Measurements from ENCODE around the gene DCUN1D3.
"Not testable (repeated sequence)": the region's sequence is repeated elsewhere in the genome, so short reads cannot be mapped to it uniquely, and the experiment has no call there.

DCUN1D3 gene

GRCh38 chr16:20818929-20819585 is 81.1 kb downstream of the DCUN1D3 start:
- no peak for DNase-seq

GRCh38 chr16:20814784-20815183 is 85.4 kb downstream of the DCUN1D3 start:
- no peak for DNase-seq

- DNase-seq: no peak
These were observed 87.6 kb downstream of the DCUN1D3 start for GRCh38 chr16:20812510-20812909.

- no peak for DNase-seq
These were observed 88.2 kb downstream of the DCUN1D3 start for GRCh38 chr16:20811889-20812439.

GRCh38 chr16:20807862-20808261 is 92.3 kb downstream of the DCUN1D3 start:
- DNase-seq: no peak

- peak; percentile 80 for DNase-seq
These were observed 93.7 kb downstream of the DCUN1D3 start, which contains the start of the genes ERI2 and REXO5 for GRCh38 chr16:20806168-20807050. ERI2 (minus strand) TSS chr16:20806472; CDS start chr16:20806430, 42 bp downstream. REXO5 (plus strand) TSS chr16:20806527; CDS start chr16:20806954, 427 bp downstream.

GRCh38 chr16:20805684-20806167 is 94.4 kb downstream of the DCUN1D3 start:
- not testable (repeated sequence) for DNase-seq

Data from CD4-positive, alpha-beta T cell treated with Interleukin-4 for 1 hour (primary cell).